Glutamatergic neuron (in vitro differentiated cells): ENCODE measurements around the gene ZNF276. TPM values are rescaled to one million over a fixed set of nuclear protein-coding genes. Genes with fewer than 3 reads are reported as not detected.

Experiments used
- DNase-seq: peaks from one replicate; pipeline ENCODE4 v3.0.0; 2022
- H3K27ac Mint-ChIP-seq: one replicate; pipeline ENCODE4 v1.8.0; 2020; ENCODE audit warnings: mild to moderate bottlenecking, mixed read lengths, inconsistent platforms; ENCODE audit not compliant: unreplicated experiment
- H3K27me3 Mint-ChIP-seq: one replicate; pipeline ENCODE4 v1.8.0; 2020; ENCODE audit warnings: mild to moderate bottlenecking, moderate library complexity, mixed read lengths, inconsistent platforms; ENCODE audit not compliant: unreplicated experiment
- H3K36me3 Mint-ChIP-seq: one replicate; pipeline ENCODE4 v1.8.0; 2020; ENCODE audit warnings: mild to moderate bottlenecking, mixed read lengths, inconsistent platforms; ENCODE audit not compliant: unreplicated experiment
- H3K4me1 Mint-ChIP-seq: one replicate; pipeline ENCODE4 v1.8.0; 2020; ENCODE audit warnings: mild to moderate bottlenecking, low read depth, mixed read lengths, inconsistent platforms; ENCODE audit not compliant: unreplicated experiment
- H3K4me3 Mint-ChIP-seq: one replicate; pipeline ENCODE4 v1.8.0; 2020; ENCODE audit warnings: mild to moderate bottlenecking, mixed read lengths, inconsistent platforms; ENCODE audit not compliant: unreplicated experiment
- H3K9me3 Mint-ChIP-seq: one replicate; pipeline ENCODE4 v1.8.0; 2020; ENCODE audit warnings: mild to moderate bottlenecking, moderate library complexity, mixed read lengths, inconsistent platforms; ENCODE audit not compliant: unreplicated experiment
- CTCF ChIP-seq: fragments of 200-600 bp; sonication (generic); IDR thresholded peaks from one replicate; pipeline ENCODE4 v1.5.0; 2021; ENCODE audit not compliant: partially characterized antibody, unreplicated experiment
- total RNA-seq: library from RNA; stranded (reverse); fragmentation: NEBNext Ultra II Directional; extraction: Animal tissue kit (Norgen Biotek cat#: 25700); gene quantifications from one replicate; pipeline ENCODE4 v1.2.1, GENCODE V29; 2021; ENCODE audit not compliant: unreplicated experiment

The ZNF276 gene
- total RNA-seq, 1 donor from 2014 or later: 20.8 TPM

DNA sequence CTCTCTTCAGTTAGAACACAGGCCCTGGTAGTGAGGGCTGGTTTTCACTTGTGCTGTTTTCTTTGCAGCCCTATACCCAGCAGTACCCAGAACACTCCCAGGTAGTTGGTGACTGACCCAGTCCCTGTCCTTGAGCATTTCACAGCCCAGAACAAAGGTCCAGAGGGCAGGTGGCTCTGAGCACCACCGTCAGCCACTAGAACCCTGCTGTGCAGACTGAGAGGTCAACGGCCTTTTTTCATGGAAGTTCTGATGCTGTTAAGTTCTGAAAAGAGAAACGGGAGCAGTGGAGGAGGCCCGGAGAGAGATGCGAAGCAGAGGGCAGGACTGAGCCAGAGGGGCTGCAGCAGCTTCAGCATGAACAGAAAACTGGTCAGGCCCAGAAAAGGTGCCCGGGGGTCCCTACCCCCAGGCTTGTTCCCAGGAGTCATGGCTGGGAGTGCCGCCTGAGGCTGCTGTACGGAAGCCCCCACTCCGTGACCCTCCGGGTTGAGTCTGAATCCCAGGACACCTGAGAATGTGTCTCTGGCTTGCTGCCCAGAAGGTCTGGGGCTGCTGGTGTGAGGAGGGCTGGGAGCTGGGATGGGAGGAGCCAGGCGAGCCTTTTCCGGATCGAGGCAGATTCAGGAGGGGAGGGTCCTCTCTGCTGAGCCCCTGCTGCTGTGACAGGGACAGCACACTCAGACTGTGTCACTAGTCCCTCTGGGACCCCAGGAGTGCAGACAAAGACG, 8.7 kb downstream of the ZNF276 start:
- Mint-ChIP-seq H3K4me3 (peak overlapping the region; percentile 57), H3K27me3 (peaks cover 7% of the 10 kb centered on the region), H3K36me3 (peaks cover 6% of the 10 kb centered on the region), H3K27ac (peak overlapping the region; percentile 76), H3K4me1 (peaks cover 7% of the 10 kb centered on the region), H3K9me3 (peaks cover 5% of the 10 kb centered on the region)
- DNase-seq: peak; percentile 65
- no peak for TF ChIP-seq CTCF

GRCh38 chr16:89730610-89731234, 9.4 kb downstream of the ZNF276 start:
- peaks cover 5% of the 10 kb centered on the region for H3K9me3 Mint-ChIP-seq
- H3K4me3 Mint-ChIP-seq: peak overlapping the region; percentile 57
- DNase-seq: no peak
- peaks cover 6% of the 10 kb centered on the region for H3K36me3 Mint-ChIP-seq
- H3K27ac Mint-ChIP-seq: peak overlapping the region; percentile 43
- H3K27me3 Mint-ChIP-seq: peaks cover 7% of the 10 kb centered on the region
- peaks cover 7% of the 10 kb centered on the region for H3K4me1 Mint-ChIP-seq
- TF ChIP-seq CTCF: no peak

- Mint-ChIP-seq H3K4me1 (peaks cover 7% of the 10 kb centered on the region), H3K9me3 (peaks cover 3% of the 10 kb centered on the region), H3K27me3 (peaks cover 7% of the 10 kb centered on the region), H3K36me3 (peaks cover 6% of the 10 kb centered on the region), H3K27ac (no peak overlapping the region), H3K4me3 (no peak overlapping the region)
- no peak for TF ChIP-seq CTCF
- no peak for DNase-seq
Observed at GRCh38 chr16:89732142-89732917, 11.0 kb downstream of the ZNF276 start.

DNA sequence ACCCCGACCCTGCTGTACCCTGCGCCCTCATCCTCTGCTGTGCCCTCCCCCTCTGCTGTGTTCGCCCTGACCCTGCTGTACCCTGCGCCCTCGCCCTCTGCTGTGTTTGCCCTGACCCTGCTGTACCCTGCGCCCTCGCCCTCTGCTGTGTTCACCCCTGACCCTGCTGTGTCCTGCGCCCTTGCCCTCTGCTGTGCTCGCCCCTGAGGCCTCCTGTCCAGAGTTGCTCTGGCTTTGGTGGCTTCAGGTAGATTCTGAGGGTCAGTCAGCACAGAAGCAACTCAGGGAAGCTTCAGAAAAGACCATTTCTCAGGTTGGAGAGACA, 11.5 kb downstream of the ZNF276 start:
- H3K4me1 Mint-ChIP-seq: peaks cover 7% of the 10 kb centered on the region
- no peak for TF ChIP-seq CTCF
- peaks cover 7% of the 10 kb centered on the region for H3K27me3 Mint-ChIP-seq
- no peak overlapping the region for H3K4me3 Mint-ChIP-seq
- H3K9me3 Mint-ChIP-seq: peaks cover 3% of the 10 kb centered on the region
- no peak for DNase-seq
- no peak overlapping the region for H3K27ac Mint-ChIP-seq
- peaks cover 9% of the 10 kb centered on the region for H3K36me3 Mint-ChIP-seq

DNA sequence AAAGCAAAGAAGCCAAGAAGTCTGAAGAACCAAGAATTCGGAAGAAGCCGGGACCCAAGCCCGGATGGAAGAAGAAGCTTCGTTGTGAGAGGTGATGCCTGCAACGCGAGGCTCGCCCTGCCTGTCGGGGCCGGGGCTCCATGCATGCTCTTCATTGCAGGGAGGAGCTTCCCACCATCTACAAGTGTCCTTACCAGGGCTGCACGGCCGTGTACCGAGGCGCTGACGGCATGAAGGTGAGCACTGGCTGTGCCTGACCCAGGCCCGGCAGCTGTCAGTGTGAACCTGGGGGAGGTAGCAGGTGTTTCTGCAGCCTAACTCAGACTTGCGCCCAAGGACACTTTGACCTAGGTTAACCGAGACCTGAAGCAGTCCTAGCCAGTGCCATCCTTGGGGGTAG, 12.0 kb downstream of the ZNF276 start:
- H3K27me3 Mint-ChIP-seq: peaks cover 7% of the 10 kb centered on the region
- H3K9me3 Mint-ChIP-seq: peaks cover 3% of the 10 kb centered on the region
- H3K27ac Mint-ChIP-seq: no peak overlapping the region
- no peak for TF ChIP-seq CTCF
- H3K36me3 Mint-ChIP-seq: peaks cover 10% of the 10 kb centered on the region
- peaks cover 7% of the 10 kb centered on the region for H3K4me1 Mint-ChIP-seq
- no peak overlapping the region for H3K4me3 Mint-ChIP-seq
- DNase-seq: no peak
